ENCODE results near the gene CASP8. TPM values are rescaled to one million over a fixed set of nuclear protein-coding genes. Genes with fewer than 3 reads are reported as not detected.

Gene CASP8
- total RNA-seq, 4 donors from 2014 or later, result 2.6 to 111 (median 20.7) TPM

DNA sequence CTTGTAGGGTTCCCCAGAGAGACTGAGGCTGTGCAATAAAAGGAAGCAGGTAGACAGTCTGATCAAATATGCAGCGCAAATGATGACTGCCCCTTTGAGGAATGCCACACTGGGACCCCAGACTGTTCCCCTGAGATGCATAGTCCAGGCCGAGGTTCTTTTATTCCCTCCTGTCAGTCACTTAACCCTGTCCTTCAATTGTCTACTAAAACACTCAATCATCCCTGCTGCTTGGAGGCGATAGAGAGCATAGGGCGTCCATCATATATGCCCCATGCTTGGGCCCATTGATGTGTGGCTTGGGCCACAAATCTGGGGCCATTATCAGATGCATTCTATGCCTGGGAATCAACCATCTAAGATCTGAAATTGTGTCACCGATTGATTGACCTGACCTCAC is 15.5 kb upstream of the CASP8 start:
- no peaks in the 10 kb centered on the region for H3K36me3 ChIP-seq
- no peak for TF ChIP-seq POLR2A (IDR thresholded peaks at IDR 0.05)
- TF ChIP-seq, protein P1, sequence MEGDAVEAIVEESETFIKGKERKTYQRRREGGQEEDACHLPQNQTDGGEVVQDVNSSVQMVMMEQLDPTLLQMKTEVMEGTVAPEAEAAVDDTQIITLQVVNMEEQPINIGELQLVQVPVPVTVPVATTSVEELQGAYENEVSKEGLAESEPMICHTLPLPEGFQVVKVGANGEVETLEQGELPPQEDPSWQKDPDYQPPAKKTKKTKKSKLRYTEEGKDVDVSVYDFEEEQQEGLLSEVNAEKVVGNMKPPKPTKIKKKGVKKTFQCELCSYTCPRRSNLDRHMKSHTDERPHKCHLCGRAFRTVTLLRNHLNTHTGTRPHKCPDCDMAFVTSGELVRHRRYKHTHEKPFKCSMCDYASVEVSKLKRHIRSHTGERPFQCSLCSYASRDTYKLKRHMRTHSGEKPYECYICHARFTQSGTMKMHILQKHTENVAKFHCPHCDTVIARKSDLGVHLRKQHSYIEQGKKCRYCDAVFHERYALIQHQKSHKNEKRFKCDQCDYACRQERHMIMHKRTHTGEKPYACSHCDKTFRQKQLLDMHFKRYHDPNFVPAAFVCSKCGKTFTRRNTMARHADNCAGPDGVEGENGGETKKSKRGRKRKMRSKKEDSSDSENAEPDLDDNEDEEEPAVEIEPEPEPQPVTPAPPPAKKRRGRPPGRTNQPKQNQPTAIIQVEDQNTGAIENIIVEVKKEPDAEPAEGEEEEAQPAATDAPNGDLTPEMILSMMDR (IDR thresholded peaks at IDR 0.05), result no peak
- H3K4me1 ChIP-seq, result no peaks in the 10 kb centered on the region
- H3K4me3 ChIP-seq, result no peak overlapping the region
- no peaks in the 10 kb centered on the region for H3K9me3 ChIP-seq
- no peak for DNase-seq
- intact Hi-C loops (cut with DNase I; ENCODE audit: low total_unique reads), result no loop called here
- no peaks in the 10 kb centered on the region for H3K27me3 ChIP-seq
- no peak overlapping the region for H3K27ac ChIP-seq

DNA sequence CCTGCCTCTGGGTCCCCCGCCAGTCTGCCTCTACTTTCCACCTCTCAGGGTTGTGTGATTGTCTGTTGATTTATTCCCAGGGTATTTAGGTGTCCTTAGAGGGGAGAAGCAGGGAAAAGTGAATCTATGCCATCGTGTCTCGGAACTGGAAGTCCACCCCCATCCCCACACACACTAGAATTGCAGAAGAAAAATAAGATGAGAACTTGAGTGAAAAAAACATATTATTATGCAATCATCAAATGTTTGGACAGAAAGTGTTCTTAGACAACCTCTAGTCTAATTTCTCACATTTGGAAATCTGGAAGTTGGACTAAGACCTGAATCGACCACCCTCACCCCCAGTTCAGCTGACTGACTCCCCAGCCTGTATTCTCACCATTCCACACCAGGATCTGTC is 14.1 kb upstream of the CASP8 start:
- Histone ChIP-seq H3K27me3 (no peaks in the 10 kb centered on the region), H3K4me1 (no peaks in the 10 kb centered on the region), H3K4me3 (no peak overlapping the region), H3K36me3 (no peaks in the 10 kb centered on the region), H3K9me3 (no peaks in the 10 kb centered on the region), H3K27ac (no peak overlapping the region)
- TF ChIP-seq, protein P1 (IDR thresholded peaks at IDR 0.05), result no peak
- no peak for TF ChIP-seq POLR2A (IDR thresholded peaks at IDR 0.05)
- DNase-seq, result no peak
- intact Hi-C loops (cut with DNase I; ENCODE audit: low total_unique reads), result no loop called here

DNA sequence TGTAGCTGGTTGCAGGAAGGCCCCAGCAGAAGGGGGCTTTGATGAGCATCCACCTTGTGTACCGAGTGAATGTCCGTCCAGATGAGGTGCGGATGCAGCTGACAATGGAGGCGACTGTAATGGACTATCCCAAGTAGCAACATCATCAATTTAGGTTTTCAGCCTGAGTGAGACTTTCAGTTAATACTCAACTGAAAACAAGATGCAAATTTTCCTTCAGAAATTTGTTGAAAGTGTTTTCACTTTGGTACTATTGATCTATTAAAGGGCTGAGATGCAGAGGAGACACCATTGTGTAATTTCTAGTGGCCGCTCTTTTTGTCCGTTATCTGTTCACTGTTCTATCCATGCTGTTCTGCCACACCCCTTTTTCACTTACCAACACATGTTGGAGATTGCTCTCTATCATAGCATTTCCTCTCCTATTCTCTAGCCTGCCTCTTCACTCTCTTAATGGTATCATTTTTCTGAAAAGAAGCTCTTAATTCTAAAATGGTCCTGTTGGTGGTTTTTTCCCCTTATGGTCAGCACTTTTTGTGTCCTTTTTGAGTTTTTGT is 12.0 kb upstream of the CASP8 start:
- Histone ChIP-seq H3K27me3 (no peaks in the 10 kb centered on the region), H3K4me1 (no peaks in the 10 kb centered on the region), H3K36me3 (no peaks in the 10 kb centered on the region), H3K4me3 (no peak overlapping the region), H3K27ac (no peak overlapping the region), H3K9me3 (no peaks in the 10 kb centered on the region)
- no peak for DNase-seq
- intact Hi-C loops (cut with DNase I; ENCODE audit: low total_unique reads), result no loop called here
- no peak for TF ChIP-seq POLR2A (IDR thresholded peaks at IDR 0.05)
- TF ChIP-seq, protein P1 (IDR thresholded peaks at IDR 0.05), result no peak

DNA sequence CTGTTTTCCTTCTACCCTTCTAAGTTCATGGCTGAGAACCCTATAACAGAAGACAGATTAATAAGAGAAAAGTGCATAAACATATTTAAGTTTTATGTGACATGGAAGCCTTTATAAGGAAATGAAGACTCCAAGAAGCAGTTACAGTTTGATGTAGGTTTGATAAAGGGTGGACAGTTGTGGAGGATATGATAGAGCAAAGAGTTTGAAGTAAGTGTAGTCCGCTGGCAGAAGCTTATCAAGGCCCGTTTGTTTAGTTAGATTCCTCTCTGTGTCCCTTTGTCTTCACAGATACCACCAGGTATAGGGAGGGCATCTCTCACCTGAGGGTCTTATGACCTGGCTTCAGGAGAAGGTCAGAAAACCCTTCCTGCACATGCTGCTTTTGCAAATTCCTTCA is 10.4 kb upstream of the CASP8 start:
- intact Hi-C loops (cut with DNase I; ENCODE audit: low total_unique reads), result no loop called here
- H3K27ac ChIP-seq, result no peak overlapping the region
- no peak for DNase-seq
- TF ChIP-seq, protein P1 (IDR thresholded peaks at IDR 0.05), result no peak
- no peak for TF ChIP-seq POLR2A (IDR thresholded peaks at IDR 0.05)
- H3K4me1 ChIP-seq, result no peaks in the 10 kb centered on the region
- H3K4me3 ChIP-seq, result no peak overlapping the region
- H3K9me3 ChIP-seq, result no peaks in the 10 kb centered on the region
- H3K36me3 ChIP-seq, result no peaks in the 10 kb centered on the region
- no peaks in the 10 kb centered on the region for H3K27me3 ChIP-seq

DNA sequence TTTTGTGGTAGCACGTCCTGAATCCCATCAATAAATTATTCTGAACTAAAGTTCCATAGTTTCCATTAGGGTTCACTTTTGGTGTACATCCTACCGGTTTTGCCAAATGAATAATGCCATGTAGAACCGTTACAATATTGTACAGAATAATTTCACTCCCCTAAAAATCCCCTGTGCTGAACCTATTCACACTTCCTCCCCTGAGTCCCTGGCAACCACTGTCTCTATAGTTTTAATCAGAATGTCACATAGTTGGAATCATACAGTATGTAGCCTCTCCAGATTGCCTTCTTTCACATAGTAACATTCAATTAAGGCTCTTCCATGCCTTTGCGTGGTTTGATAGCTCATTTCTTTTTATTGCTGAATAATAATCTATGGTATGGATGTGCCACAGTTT is 9.6 kb upstream of the CASP8 start:
- intact Hi-C loops (cut with DNase I; ENCODE audit: low total_unique reads), result no loop called here

More for the DNA sequence above, 9.6 kb upstream of the CASP8 start:
- no peak overlapping the region for H3K27ac ChIP-seq
- H3K4me3 ChIP-seq, result no peak overlapping the region
- no peaks in the 10 kb centered on the region for H3K9me3 ChIP-seq
- no peaks in the 10 kb centered on the region for H3K36me3 ChIP-seq
- no peak for TF ChIP-seq POLR2A (IDR thresholded peaks at IDR 0.05)
- TF ChIP-seq, protein P1 (IDR thresholded peaks at IDR 0.05), result no peak
- DNase-seq, result no peak
- no peaks in the 10 kb centered on the region for H3K4me1 ChIP-seq
- H3K27me3 ChIP-seq, result no peaks in the 10 kb centered on the region
